SK-N-SH (cell line): Measurements from ENCODE around the gene ZPBP2.

ENCODE experiments used
- EP300 ChIP-seq, 2 experiments: IDR thresholded peaks; 2 replicates each; pipeline versions ENCODE4 v1.4.0 to v1.6.1; 2012; ENCODE audit warnings: borderline replicate concordance in 1 of 2, low read depth in 1 of 2, low read length in 1 of 2
- EZH2phosphoT487 ChIP-seq: fragments of 200-600 bp; sonication (generic); IDR thresholded peaks from 2 replicates; pipeline ENCODE4 v1.6.1; 2017; ENCODE audit warnings: low read depth, mixed run types, mild to moderate bottlenecking, antibody characterized with exemption, moderate library complexity, borderline replicate concordance
- GATA2 ChIP-seq: sonication (generic); formaldehyde crosslinking; IDR thresholded peaks from 2 replicates; pipeline ENCODE4 v1.5.0; 2020; ENCODE audit warnings: mild to moderate bottlenecking, missing genetic modification reagents
- JUND ChIP-seq: IDR thresholded peaks from 2 replicates; pipeline ENCODE4 v1.4.0; 2012
- POLR2AphosphoS5 ChIP-seq: IDR thresholded peaks from 2 replicates; pipeline ENCODE4 v1.6.1; 2012; ENCODE audit warnings: low read depth, low read length
- RAD21 ChIP-seq: IDR thresholded peaks from 2 replicates; pipeline ENCODE4 v1.6.1; 2012; ENCODE audit warnings: mild to moderate bottlenecking, low read length
- REST ChIP-seq: IDR thresholded peaks from 2 replicates; pipeline ENCODE4 v1.6.1; 2012; ENCODE audit warnings: mild to moderate bottlenecking, low read depth, low read length, moderate library complexity
- TAF1 ChIP-seq: IDR thresholded peaks from 2 replicates; pipeline ENCODE4 v1.6.1; 2012; ENCODE audit warnings: low read depth, mild to moderate bottlenecking, low read length, moderate library complexity, borderline replicate concordance
- TEAD4 ChIP-seq: IDR thresholded peaks from 2 replicates; pipeline ENCODE4 v1.4.0; 2012; ENCODE audit warnings: mild to moderate bottlenecking, borderline replicate concordance; ENCODE audit not compliant: insufficient read depth
- YY1 ChIP-seq: IDR thresholded peaks from 2 replicates; pipeline ENCODE4 v1.4.0; 2012; ENCODE audit warnings: low read depth, mild to moderate bottlenecking
- TF ChIP-seq, protein P1 (sequence below): fragments of 200-600 bp; sonication (generic); IDR thresholded peaks from 2 replicates; pipeline ENCODE4 v1.6.1; 2017; ENCODE audit warnings: antibody characterized with exemption, mild to moderate bottlenecking, moderate library complexity
- TF ChIP-seq, protein P2 (sequence below): IDR thresholded peaks from 2 replicates; pipeline ENCODE4 v1.4.0; 2012; ENCODE audit warnings: low read depth

DNA sequence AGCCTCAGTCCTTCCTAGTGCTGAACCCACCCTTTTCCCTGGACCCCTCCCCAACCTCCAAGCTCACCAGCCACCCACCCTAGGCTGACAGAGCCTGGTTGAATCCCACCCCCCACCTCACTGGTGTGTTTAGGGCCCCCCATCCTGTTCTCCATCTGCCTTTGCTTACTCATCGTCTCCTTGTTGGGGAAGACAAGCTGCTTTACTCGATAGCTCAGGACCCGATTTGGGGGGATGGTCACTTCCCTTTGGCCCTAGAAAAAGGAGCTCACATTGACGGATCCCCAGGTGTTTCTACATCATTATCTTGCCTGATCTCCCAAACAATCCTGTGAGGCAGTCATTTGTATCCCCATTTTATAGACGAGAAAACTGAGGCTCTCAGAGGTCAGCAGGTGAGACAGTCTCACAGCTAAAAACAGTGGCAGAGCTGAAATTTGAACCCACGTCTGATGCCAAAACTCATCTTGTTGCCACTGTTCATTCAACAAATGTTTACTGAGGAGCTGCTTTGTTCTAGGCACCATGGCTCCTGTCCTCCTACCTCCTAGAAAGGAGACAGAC is 40.9 kb downstream of the ZPBP2 start:
- TF ChIP-seq, protein P1, sequence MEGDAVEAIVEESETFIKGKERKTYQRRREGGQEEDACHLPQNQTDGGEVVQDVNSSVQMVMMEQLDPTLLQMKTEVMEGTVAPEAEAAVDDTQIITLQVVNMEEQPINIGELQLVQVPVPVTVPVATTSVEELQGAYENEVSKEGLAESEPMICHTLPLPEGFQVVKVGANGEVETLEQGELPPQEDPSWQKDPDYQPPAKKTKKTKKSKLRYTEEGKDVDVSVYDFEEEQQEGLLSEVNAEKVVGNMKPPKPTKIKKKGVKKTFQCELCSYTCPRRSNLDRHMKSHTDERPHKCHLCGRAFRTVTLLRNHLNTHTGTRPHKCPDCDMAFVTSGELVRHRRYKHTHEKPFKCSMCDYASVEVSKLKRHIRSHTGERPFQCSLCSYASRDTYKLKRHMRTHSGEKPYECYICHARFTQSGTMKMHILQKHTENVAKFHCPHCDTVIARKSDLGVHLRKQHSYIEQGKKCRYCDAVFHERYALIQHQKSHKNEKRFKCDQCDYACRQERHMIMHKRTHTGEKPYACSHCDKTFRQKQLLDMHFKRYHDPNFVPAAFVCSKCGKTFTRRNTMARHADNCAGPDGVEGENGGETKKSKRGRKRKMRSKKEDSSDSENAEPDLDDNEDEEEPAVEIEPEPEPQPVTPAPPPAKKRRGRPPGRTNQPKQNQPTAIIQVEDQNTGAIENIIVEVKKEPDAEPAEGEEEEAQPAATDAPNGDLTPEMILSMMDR, result no peak
- no peak for TF ChIP-seq GATA2 (CRISPR knock-in tag)
- no peak for TF ChIP-seq EZH2phosphoT487
- TF ChIP-seq, protein P2, sequence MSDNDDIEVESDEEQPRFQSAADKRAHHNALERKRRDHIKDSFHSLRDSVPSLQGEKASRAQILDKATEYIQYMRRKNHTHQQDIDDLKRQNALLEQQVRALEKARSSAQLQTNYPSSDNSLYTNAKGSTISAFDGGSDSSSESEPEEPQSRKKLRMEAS, result no peak
- no peak for TF ChIP-seq POLR2AphosphoS5
- TF ChIP-seq JUND, result no peak
- no peak for TF ChIP-seq TAF1
- TF ChIP-seq RAD21, result no peak
- TF ChIP-seq TEAD4, result no peak
- no peak for TF ChIP-seq REST
- no peak for TF ChIP-seq EP300 (IDR thresholded peaks at IDR 0.05; ENCODE audit: borderline replicate concordance in 1 of 2, low read depth in 1 of 2, low read length in 1 of 2)
- no peak for TF ChIP-seq YY1
